Activated T-cell treated with anti-CD3 and anti-CD28 coated beads, Interleukin-2, amount 50 U/mL, for 4 hours (primary cell): ENCODE results near the gene NF2. TPM values are rescaled to one million over a fixed set of nuclear protein-coding genes. Genes with fewer than 3 reads are reported as not detected.

Source experiments
- ATAC-seq, 2 donors: fragments of 200-7000 bp; cut with Tn5 transposase; one replicate each; pipeline ENCODE4 v1.10.0; 2021
- DNase-seq: peaks from one replicate; pipeline ENCODE4 v3.0.0-alpha.2; 2020
- H3K27me3 Mint-ChIP-seq: one replicate; pipeline ENCODE4 v1.8.0; 2021; ENCODE audit warnings: low read depth, mixed read lengths
- H3K36me3 Mint-ChIP-seq: one replicate; pipeline ENCODE4 v1.8.0; 2022; ENCODE audit warnings: mixed read lengths; ENCODE audit not compliant: insufficient read depth
- H3K4me1 Mint-ChIP-seq: one replicate; pipeline ENCODE4 v1.8.0; 2021; ENCODE audit warnings: low read depth, mixed read lengths
- H3K4me3 Mint-ChIP-seq: one replicate; pipeline ENCODE4 v1.8.0; 2021; ENCODE audit warnings: mild to moderate bottlenecking, moderate library complexity, mixed read lengths
- H3K9me3 Mint-ChIP-seq: one replicate; pipeline ENCODE4 v1.8.0; 2021; ENCODE audit warnings: mixed read lengths
- total RNA-seq, 3 donors: library from RNA; stranded (reverse); gene quantifications; one replicate each; pipeline ENCODE4 v1.2.1, GENCODE V29; 2021

NF2 gene
- total RNA-seq, 3 donors from 2014 or later, result 65.4 to 70.2 (median 66.0) TPM

DNA sequence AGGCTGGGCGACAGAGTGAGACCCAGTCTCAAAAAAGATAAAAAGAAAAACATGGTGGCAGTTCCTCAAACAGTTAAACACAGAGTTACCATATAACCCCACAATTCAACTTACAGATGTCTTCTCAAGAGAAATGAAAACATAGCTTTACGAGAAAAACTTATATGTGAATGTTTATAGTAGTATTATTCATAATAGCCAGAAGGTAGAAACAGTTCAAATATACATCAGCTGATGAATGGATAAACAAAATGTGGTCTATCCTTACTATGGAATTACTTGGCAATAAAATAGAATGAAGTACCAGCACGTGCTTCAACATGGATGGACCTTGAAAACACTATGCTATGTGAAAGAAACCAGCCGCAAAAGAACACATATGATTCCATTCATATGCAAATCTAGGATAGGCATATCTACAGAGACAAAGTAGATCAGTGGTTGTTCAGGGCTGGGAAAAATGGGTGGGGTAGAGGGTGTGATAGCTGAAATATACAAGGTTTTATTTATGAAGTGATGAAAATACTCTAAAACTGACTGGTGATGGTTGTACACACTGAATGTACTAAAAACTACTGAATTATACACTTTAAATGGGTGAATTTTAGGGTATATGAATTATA lies 12.4 kb downstream of the NF2 start:
- Mint-ChIP-seq H3K27me3 (no peaks in the 10 kb centered on the region), H3K36me3 (no peaks in the 10 kb centered on the region), H3K9me3 (no peaks in the 10 kb centered on the region), H3K4me3 (no peak overlapping the region), H3K4me1 (peaks cover 28% of the 10 kb centered on the region)
- ATAC-seq (no peak), DNase-seq (no peak)

DNA sequence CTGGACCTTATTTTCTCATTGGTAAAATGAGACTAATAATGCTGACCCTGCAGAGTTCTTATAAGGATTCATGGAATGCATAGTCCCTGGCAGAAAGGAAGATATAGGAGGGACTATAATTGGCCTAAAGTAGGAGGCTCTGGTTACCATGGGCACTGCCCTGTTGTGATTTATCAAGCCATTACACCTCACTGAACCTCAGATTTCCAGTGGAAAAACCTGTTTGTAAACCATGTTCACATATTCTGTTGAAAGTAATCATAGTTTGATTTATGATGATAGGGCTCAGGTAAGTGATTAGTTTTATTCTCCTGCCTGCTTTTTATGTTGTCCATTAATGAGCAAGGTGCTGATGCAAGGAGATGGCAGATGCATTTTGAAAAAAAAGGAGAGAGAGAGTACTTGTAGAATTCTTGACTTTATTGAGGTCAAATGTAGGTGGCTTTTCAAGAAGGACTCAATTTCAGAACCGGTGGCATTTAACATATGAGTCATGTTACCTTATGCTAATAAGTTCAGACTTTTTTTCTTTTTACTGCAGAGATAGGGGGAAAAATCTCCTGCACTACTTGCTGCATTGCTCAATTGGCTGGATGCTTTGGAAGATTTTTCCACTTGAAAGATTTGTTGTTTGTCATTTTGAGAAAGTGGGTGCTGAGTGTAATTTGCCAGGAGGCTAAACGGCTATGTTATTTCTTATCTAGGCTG lies 14.6 kb downstream of the NF2 start:
- DNase-seq, result no peak
- H3K36me3 Mint-ChIP-seq, result no peaks in the 10 kb centered on the region
- no peaks in the 10 kb centered on the region for H3K27me3 Mint-ChIP-seq
- H3K4me3 Mint-ChIP-seq, result peak overlapping the region; percentile 11
- no peaks in the 10 kb centered on the region for H3K9me3 Mint-ChIP-seq
- H3K4me1 Mint-ChIP-seq, result peaks cover 43% of the 10 kb centered on the region
- ATAC-seq, result peak; percentile 89 to 93

DNA sequence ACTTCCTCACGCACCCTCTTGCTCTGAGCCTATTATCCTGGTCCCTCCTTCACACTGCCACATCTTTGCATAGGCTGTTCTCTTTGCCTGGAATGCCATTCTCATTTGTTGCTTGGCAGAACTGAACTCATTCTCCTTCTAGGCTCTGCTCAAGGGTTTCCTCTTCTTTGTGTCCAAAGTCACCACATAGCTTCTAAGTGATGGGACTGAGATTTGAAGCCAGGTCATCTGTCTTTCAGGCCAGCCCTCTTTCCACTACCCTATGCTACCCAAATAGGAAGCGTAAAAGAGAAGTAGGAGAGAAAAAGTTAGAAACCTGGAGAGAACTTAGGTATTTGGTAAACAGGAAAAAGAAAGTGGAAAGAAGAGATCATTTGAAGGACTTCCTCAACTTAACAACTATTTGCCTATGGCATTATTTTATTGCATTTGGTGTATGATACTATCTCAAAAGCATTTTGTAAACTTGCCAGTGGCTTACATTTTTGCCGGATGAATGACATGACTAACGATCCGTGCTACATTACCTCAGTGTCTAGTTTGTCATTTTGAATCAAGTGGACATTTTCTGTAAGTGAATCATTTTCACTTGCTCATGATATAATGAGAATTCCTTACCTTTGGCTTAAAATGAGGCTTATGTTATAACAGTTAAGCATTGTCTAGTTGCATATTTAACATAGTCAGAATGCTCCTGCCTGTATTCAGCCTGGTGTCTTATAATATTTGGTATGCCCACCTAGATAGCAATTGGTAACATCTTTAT lies 18.5 kb downstream of the NF2 start:
- H3K9me3 Mint-ChIP-seq, result no peaks in the 10 kb centered on the region
- no peaks in the 10 kb centered on the region for H3K27me3 Mint-ChIP-seq
- no peak for DNase-seq
- no peaks in the 10 kb centered on the region for H3K36me3 Mint-ChIP-seq
- H3K4me3 Mint-ChIP-seq, result no peak overlapping the region
- no peak for ATAC-seq
- peaks cover 69% of the 10 kb centered on the region for H3K4me1 Mint-ChIP-seq

DNA sequence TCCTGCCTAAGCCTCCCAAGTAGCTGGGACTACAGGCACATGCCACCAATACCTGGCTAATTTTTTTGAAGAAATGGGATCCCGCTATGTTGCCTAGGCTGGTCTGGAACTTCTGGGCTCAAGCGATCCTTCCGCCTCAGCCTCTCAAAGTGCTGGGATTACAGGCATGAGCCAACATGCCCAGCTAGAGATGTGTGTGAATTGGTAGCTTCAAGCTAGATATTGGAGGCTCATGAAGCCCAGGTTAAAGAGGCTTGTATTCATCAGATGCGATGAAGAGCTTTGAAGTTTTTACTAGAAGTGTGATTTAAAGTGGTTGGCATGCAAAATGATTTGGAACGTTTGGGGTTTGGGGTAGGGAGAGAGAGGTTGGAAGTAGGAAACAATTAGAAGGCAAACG lies 19.6 kb downstream of the NF2 start:
- H3K36me3 Mint-ChIP-seq, result no peaks in the 10 kb centered on the region
- ATAC-seq (no peak), DNase-seq (no peak)
- no peaks in the 10 kb centered on the region for H3K27me3 Mint-ChIP-seq
- H3K4me1 Mint-ChIP-seq, result peaks cover 59% of the 10 kb centered on the region
- no peaks in the 10 kb centered on the region for H3K9me3 Mint-ChIP-seq
- peak overlapping the region; percentile 36 for H3K4me3 Mint-ChIP-seq

DNA sequence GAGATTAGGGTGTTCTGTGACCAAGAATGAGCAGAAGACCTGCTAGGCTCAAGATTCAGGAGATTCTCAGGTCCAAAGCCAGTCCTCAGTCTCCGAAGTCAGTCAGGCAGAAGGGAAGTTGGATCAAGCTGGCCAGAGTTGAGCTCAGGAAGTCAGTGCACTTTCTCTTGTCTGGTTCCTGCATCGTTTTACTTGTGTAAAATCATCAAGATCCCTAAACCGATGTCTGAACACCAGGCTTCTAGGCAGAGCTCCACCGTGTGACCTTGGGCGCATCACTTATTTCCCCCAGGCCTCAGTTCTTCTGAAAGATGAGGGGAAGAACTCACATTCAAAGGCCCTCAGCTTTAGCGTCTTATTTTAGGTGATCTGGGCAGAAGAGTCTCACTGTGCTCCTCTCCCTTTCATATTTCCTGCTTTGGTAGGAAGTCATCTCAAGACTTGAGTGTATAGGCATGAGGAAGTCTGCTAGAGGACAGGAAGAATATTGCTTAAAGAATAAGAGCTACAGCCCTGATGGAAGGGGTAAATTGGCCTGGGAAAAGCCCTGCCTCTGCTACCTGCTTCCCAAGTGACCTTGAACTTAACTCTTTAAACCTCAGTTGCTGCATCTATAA lies 20.2 kb downstream of the NF2 start:
- no peaks in the 10 kb centered on the region for H3K27me3 Mint-ChIP-seq
- peaks cover 2% of the 10 kb centered on the region for H3K36me3 Mint-ChIP-seq
- H3K4me1 Mint-ChIP-seq, result peaks cover 57% of the 10 kb centered on the region
- DNase-seq, result no peak
- H3K9me3 Mint-ChIP-seq, result no peaks in the 10 kb centered on the region
- ATAC-seq, result peak; percentile 14 to 31
- H3K4me3 Mint-ChIP-seq, result peak overlapping the region; percentile 36

DNA sequence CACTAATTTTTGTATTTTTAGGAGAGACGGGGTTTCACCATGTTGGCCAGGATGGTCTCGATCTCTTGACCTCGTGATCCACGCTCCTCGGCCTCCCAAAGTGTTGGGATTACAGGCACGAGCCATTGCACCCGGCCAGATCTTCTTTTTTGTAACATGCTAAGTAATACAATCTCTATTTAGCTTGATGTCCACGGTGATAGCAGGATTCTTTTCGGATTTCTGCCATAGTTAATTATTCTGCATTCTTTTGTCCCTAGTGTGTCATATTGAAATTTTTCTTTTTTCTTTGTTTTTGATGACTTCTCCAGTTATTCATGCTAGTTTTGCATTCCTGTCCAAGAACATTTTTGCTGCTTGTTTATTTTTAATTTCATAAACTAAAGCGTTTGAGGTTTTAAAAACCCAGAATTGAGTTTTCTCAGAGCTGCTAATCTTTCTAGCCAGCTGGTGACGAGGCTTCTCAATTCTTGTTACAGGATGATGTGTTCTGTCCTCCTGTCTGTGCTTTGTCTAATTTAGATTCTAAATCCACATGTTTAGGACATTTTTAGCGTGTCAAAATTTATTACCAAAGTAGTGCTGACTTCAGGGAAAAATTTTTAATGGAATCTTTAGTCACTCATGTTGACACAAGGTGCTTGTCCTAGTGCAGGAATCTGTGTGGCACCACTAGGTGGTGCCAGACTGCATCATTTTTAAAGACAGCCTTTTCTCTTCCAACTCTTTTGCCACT lies 21.8 kb downstream of the NF2 start:
- H3K27me3 Mint-ChIP-seq, result no peaks in the 10 kb centered on the region
- H3K36me3 Mint-ChIP-seq, result peaks cover 5% of the 10 kb centered on the region
- ATAC-seq (peak; percentile 57 to 59), DNase-seq (peak; percentile 18)
- H3K4me1 Mint-ChIP-seq, result peaks cover 64% of the 10 kb centered on the region
- H3K4me3 Mint-ChIP-seq, result no peak overlapping the region
- no peaks in the 10 kb centered on the region for H3K9me3 Mint-ChIP-seq

DNA sequence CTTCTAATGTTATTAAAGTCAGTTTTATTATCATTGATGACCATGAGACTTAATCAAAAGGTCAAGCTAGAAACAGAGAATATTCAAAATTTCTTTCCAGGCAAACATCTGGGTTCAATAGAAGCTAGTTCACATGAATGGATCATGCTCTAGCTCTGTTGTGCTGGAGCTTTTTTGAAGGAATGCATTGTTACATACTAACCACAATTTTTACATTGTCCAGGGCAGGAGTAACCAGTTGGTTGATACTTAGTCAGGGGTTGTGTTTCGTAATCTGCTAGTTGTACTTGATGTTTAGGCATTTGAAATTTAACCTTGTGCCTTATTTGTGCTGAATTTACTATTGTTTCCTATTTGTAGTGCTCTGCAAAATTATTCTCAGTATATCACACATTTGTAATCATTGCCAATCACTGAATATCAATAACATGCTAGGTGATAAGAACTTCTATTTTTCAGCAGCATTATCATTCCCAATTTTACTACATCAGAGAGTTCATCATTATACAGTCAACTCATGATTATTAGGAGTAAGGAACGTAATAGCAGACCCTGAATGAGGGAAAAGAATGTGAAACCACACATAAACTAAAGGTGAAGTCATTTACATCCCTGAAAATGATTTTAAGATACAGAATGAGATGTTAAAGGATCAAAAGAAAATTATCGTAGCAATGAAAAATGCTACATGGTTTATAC lies 23.2 kb downstream of the NF2 start:
- Mint-ChIP-seq H3K27me3 (no peaks in the 10 kb centered on the region), H3K4me1 (peaks cover 60% of the 10 kb centered on the region), H3K4me3 (no peak overlapping the region), H3K9me3 (no peaks in the 10 kb centered on the region), H3K36me3 (peaks cover 5% of the 10 kb centered on the region)
- DNase-seq (no peak), ATAC-seq (no peak)

DNA sequence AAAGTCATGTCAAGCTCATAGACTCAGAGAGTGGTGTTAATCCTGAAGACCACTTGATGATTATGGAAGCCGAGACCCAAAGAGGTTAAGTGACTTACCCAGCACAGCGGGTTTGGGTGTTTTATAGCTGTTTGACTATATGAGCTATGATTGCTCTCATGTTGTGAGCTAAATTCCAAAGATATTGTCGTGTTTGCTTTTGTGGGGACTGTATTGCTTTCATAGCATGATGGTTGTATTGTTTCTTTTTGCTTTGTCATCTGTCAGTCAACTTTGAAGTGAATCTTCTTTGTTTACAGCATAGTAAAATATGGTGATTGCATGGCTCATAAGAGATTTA lies 23.7 kb downstream of the NF2 start:
- Mint-ChIP-seq H3K4me3 (no peak overlapping the region), H3K9me3 (no peaks in the 10 kb centered on the region), H3K27me3 (no peaks in the 10 kb centered on the region), H3K4me1 (peaks cover 56% of the 10 kb centered on the region), H3K36me3 (peaks cover 5% of the 10 kb centered on the region)
- DNase-seq (no peak), ATAC-seq (no peak)

DNA sequence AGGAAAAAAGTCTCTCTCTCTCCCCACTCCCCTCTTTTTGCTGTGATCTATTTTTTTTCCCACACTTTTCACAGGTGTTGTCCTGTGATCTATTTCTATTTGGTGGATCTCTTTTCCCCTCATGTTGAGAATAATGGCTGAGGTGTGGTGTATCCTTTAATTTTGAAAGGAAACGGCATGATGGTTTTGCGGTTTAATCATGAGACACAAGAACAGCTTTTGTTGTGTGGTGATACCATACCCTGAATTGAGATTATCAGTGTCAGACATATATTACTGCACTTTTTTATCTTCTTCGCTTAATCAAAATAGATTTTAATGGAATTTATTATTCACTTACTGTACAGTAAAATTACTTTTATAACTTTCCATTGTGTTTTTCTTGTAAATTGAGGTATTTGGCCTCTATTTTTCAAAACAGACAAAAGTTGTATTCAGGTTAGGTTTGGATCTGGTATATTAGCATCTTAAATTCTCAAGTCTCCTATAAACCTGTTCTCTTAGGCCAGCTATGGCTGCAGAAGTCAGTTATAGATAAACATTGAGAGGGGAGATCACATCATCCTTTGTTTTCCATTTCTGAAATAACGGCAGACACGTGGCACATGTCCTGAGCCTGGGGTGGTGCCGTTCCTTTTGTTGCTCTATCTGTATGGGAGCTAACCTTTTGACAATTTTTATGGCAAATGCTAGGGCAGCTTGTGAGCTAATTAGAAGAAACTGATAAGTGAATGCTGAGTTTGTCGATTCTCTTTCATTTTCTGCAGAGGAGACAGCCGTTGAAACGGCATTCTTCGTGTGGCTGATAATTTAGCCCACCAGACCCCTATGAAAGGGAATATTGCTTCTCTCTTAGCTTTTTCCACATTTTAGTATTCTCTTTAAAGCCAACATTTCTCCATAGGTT lies 25.8 kb downstream of the NF2 start:
- DNase-seq (no peak), ATAC-seq (no peak)
- H3K9me3 Mint-ChIP-seq, result no peaks in the 10 kb centered on the region
- H3K4me1 Mint-ChIP-seq, result peaks cover 53% of the 10 kb centered on the region
- no peak overlapping the region for H3K4me3 Mint-ChIP-seq
- H3K36me3 Mint-ChIP-seq, result peaks cover 5% of the 10 kb centered on the region
- no peaks in the 10 kb centered on the region for H3K27me3 Mint-ChIP-seq

DNA sequence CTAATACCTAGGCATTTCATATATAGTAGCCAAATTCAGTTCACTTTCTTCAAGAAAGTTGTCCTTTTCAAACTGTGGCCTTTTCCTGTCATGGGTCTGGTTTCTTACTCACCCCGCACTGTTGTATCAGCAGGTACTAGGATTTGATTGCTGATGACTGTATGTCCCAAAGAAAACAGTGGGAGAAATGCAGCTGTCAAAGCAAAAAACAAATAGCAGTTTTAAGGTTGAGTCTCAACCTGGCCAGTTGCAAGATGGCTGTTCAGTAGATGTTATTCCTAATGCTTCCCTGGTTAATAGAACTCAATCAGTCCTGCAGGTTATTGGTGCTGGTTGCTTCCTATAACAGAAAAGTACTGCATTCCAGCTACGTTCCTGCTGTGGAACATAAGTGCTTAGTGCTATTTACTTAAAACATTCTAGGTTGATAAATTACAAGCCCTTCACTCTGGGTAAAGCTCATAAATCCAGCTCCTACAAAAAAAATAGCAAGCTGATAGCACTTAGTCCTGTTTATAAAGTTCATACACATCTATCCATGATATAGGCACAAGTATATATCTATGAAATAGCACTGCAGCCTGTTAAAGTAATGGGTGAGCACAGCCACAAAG lies 26.6 kb downstream of the NF2 start:
- peaks cover 46% of the 10 kb centered on the region for H3K4me1 Mint-ChIP-seq
- no peak overlapping the region for H3K4me3 Mint-ChIP-seq
- DNase-seq (no peak), ATAC-seq (no peak)
- no peaks in the 10 kb centered on the region for H3K27me3 Mint-ChIP-seq
- no peaks in the 10 kb centered on the region for H3K9me3 Mint-ChIP-seq
- peaks cover 5% of the 10 kb centered on the region for H3K36me3 Mint-ChIP-seq

DNA sequence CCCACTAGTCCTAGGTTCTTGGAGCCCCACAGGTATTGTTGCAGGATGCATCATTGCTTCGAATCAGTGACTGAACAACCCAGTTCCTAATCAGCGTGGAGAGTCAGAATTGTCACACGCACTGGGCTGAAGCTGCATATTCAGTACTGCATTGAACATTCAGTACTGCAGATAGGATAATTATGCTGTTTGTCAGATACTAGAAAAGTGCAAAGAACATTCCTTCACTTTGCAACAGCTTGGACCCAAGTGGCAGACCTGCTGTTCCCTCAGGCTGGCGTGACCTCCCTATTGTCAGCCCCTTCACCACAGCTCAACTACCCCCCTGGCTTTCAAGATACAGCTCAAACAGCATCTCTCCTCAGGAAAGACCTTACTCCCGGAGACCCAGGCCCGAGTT lies 27.6 kb downstream of the NF2 start:
- Mint-ChIP-seq H3K27me3 (no peaks in the 10 kb centered on the region), H3K4me3 (no peak overlapping the region), H3K9me3 (no peaks in the 10 kb centered on the region), H3K36me3 (peaks cover 5% of the 10 kb centered on the region), H3K4me1 (peaks cover 38% of the 10 kb centered on the region)
- DNase-seq (no peak), ATAC-seq (no peak)

DNA sequence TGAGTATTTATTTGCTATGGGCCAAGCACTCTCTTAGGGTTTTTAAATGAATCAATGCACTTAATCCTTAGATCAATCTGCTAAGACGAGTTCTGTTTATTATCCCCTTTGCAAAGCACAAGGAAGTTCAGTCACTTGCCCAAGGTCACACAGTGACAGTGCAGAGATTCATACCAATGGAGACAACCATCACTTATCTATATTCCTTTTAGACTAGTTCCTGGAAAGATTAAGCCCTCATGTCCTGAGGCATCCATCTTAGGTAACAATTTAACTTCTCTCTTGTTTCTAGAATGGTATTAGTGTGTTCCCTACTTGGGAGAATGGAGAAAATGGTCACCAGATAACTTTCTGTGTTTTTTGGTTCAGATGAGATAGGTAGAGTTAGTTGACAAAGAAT lies 28.3 kb downstream of the NF2 start:
- Mint-ChIP-seq H3K27me3 (no peaks in the 10 kb centered on the region), H3K4me1 (peaks cover 34% of the 10 kb centered on the region)
- no peak for ATAC-seq

More for the DNA sequence above, 28.3 kb downstream of the NF2 start:
- H3K9me3 Mint-ChIP-seq, result no peaks in the 10 kb centered on the region
- peaks cover 5% of the 10 kb centered on the region for H3K36me3 Mint-ChIP-seq
- no peak for DNase-seq
- no peak overlapping the region for H3K4me3 Mint-ChIP-seq
